Panc1 (cell line): ENCODE results near the gene GPR137. TPM values are rescaled to one million over a fixed set of nuclear protein-coding genes. Genes with fewer than 3 reads are reported as not detected.

Experiments
- ATAC-seq: fragments of 200-7000 bp; cut with Tn5 transposase; 2 replicates; pipeline ENCODE4 v1.9.1; 2020; ENCODE audit warnings: mild to moderate bottlenecking, moderate library complexity
- BruUV-seq: library from RNA; stranded (reverse); fragments of 400-500 nt; replicated peaks from 2 replicates; lab custom pipeline; 2021; lab: Mats Ljungman, UMichigan
- CTCF ChIA-PET: fragments of 300-600 bp; sonication (Branson Sonifier 250); formaldehyde crosslinking; loops from one replicate; lab custom pipeline; 2022; ENCODE audit warnings: antibody characterized with exemption; lab: Charles Lee
- POLR2A ChIA-PET: fragments of 300-600 bp; sonication (Branson Sonifier 250); formaldehyde crosslinking; loops from one replicate; lab custom pipeline; 2022; ENCODE audit warnings: antibody characterized with exemption; lab: Charles Lee
- DNase-seq: peaks from one replicate; pipeline ENCODE4 v3.0.0-alpha.2; 2010; ENCODE audit warnings: low read depth, low spot score
- H3K27ac ChIP-seq: 2 replicates; pipeline ENCODE4 v1.5.1; 2011; ENCODE audit warnings: mild to moderate bottlenecking, low read length, inconsistent platforms
- H3K27me3 ChIP-seq: fragments of 200-500 bp; sonication (Bioruptor generic); 2 replicates; pipeline ENCODE4 v1.6.0; 2014; ENCODE audit warnings: low read length, inconsistent platforms; ENCODE audit not compliant: control insufficient read depth, insufficient read depth
- H3K36me3 ChIP-seq: fragments of 200-500 bp; sonication (Bioruptor generic); 2 replicates; pipeline ENCODE4 v1.5.1; 2014; ENCODE audit warnings: inconsistent platforms, mild to moderate bottlenecking, low read length, moderate library complexity; ENCODE audit not compliant: control insufficient read depth, insufficient read depth
- H3K4me1 ChIP-seq: 2 replicates; pipeline ENCODE4 v1.5.1; 2011; ENCODE audit warnings: inconsistent platforms, mild to moderate bottlenecking, low read length, moderate library complexity; ENCODE audit not compliant: control insufficient read depth, insufficient read depth
- H3K4me3 ChIP-seq, 2 experiments: 2 replicates each; pipeline ENCODE4 v1.5.1; 2011 to 2012; ENCODE audit warnings: low read depth in 2 of 2, low read length in 2 of 2, mild to moderate bottlenecking in 2 of 2, inconsistent platforms in 1 of 2, moderate library complexity in 1 of 2
- H3K9me3 ChIP-seq: fragments of 200-500 bp; sonication (Bioruptor generic); 2 replicates; pipeline ENCODE4 v1.5.1; 2014; ENCODE audit warnings: low read depth, mild to moderate bottlenecking, inconsistent platforms, low read length, moderate library complexity; ENCODE audit not compliant: control insufficient read depth, insufficient read depth
- CTCF ChIP-seq: fragments of 450-650 bp; IDR thresholded peaks from 2 replicates; pipeline ENCODE4 v1.5.1; 2017; ENCODE audit warnings: mild to moderate bottlenecking
- POLR2AphosphoS5 ChIP-seq: IDR thresholded peaks from 2 replicates; pipeline ENCODE4 v1.6.1; 2012; ENCODE audit warnings: mild to moderate bottlenecking, low read depth, low read length, moderate library complexity
- SIN3A ChIP-seq: IDR thresholded peaks from 2 replicates; pipeline ENCODE4 v1.6.1; 2012; ENCODE audit warnings: low read depth, mild to moderate bottlenecking, low read length, moderate library complexity, borderline replicate concordance; ENCODE audit not compliant: insufficient read depth
- TCF7L2 ChIP-seq: IDR thresholded peaks from 2 replicates; pipeline ENCODE4 v1.6.1; 2011; ENCODE audit warnings: mild to moderate bottlenecking, low read depth, low read length, inconsistent platforms
- in situ Hi-C: cut with HindIII; loops from 2 replicates; pipeline ENCODE4 v1.10.0; 2016; ENCODE audit warnings: low sequenced_read_pairs, low pct_unique_long_range_greater_than_20kb
- intact Hi-C: fragments of 100-400 bp; cut with micrococcal nuclease; formaldehyde crosslinking; loops from one replicate; pipeline ENCODE4 v1.10.0; 2022; ENCODE audit not compliant: unreplicated experiment
- total RNA-seq: library from RNA; stranded (reverse); gene quantifications from one replicate; pipeline ENCODE4 v1.2.1, GENCODE V29; 2021; ENCODE audit not compliant: unreplicated experiment
- TF ChIP-seq, protein P1 (sequence below), 2 experiments: IDR thresholded peaks; 2 replicates each; pipeline ENCODE4 v1.6.1; 2011 to 2012; ENCODE audit warnings: low read depth in 2 of 2, control low read depth in 1 of 2, low read length in 1 of 2, mild to moderate bottlenecking in 1 of 2, moderate library complexity in 1 of 2; ENCODE audit not compliant: insufficient read depth in 1 of 2

GPR137 gene
- total RNA-seq, 1 experiment from 2014 or later = 183 TPM

DNA sequence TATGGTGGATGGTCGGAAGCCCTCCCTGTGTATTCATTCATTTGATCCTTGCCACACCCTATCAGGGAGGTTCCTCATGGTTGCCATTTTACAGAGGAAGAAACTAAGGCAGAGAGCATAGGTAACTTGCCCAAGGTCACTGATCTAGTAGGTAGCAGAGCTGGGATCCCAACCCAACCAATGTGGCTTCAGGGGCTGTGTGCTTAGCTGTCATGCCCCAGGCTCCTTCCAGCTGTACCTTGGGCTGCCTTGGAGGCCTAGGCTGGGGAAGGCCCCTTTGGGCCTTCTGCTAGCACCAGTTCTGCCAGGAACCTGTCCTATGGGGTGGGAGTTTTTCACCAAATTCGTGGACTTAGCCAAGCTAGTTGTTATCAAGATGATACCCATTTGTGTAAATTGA is 9.8 kb upstream of the GPR137 start:
- H3K4me1 ChIP-seq = no peaks in the 10 kb centered on the region
- no peak for DNase-seq
- TF ChIP-seq, protein P1, sequence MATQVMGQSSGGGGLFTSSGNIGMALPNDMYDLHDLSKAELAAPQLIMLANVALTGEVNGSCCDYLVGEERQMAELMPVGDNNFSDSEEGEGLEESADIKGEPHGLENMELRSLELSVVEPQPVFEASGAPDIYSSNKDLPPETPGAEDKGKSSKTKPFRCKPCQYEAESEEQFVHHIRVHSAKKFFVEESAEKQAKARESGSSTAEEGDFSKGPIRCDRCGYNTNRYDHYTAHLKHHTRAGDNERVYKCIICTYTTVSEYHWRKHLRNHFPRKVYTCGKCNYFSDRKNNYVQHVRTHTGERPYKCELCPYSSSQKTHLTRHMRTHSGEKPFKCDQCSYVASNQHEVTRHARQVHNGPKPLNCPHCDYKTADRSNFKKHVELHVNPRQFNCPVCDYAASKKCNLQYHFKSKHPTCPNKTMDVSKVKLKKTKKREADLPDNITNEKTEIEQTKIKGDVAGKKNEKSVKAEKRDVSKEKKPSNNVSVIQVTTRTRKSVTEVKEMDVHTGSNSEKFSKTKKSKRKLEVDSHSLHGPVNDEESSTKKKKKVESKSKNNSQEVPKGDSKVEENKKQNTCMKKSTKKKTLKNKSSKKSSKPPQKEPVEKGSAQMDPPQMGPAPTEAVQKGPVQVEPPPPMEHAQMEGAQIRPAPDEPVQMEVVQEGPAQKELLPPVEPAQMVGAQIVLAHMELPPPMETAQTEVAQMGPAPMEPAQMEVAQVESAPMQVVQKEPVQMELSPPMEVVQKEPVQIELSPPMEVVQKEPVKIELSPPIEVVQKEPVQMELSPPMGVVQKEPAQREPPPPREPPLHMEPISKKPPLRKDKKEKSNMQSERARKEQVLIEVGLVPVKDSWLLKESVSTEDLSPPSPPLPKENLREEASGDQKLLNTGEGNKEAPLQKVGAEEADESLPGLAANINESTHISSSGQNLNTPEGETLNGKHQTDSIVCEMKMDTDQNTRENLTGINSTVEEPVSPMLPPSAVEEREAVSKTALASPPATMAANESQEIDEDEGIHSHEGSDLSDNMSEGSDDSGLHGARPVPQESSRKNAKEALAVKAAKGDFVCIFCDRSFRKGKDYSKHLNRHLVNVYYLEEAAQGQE (IDR thresholded peaks at IDR 0.05; ENCODE audit: insufficient read depth in 1 of 2, low read depth in 2 of 2, low read length in 1 of 2) = no peak
- no peak for TF ChIP-seq TCF7L2
- no peak for TF ChIP-seq SIN3A
- no peak for TF ChIP-seq POLR2AphosphoS5
- no peaks in the 10 kb centered on the region for H3K36me3 ChIP-seq
- intact Hi-C loops = no loop called here
- no peaks in the 10 kb centered on the region for H3K9me3 ChIP-seq
- ATAC-seq = no peak
- in situ Hi-C loops = no loop called here
- H3K27ac ChIP-seq = no peak overlapping the region
- BruUV-seq = no TSS peak
- no peak overlapping the region for H3K4me3 ChIP-seq
- ChIA-PET CTCF (no interaction called here), POLR2A (interaction anchor here (1.0 kb wide), 1 partner anchor 9 kb away, joined by 3 read pairs; the partner anchor contains the start of gene BAD)
- H3K27me3 ChIP-seq = no peaks in the 10 kb centered on the region

DNA sequence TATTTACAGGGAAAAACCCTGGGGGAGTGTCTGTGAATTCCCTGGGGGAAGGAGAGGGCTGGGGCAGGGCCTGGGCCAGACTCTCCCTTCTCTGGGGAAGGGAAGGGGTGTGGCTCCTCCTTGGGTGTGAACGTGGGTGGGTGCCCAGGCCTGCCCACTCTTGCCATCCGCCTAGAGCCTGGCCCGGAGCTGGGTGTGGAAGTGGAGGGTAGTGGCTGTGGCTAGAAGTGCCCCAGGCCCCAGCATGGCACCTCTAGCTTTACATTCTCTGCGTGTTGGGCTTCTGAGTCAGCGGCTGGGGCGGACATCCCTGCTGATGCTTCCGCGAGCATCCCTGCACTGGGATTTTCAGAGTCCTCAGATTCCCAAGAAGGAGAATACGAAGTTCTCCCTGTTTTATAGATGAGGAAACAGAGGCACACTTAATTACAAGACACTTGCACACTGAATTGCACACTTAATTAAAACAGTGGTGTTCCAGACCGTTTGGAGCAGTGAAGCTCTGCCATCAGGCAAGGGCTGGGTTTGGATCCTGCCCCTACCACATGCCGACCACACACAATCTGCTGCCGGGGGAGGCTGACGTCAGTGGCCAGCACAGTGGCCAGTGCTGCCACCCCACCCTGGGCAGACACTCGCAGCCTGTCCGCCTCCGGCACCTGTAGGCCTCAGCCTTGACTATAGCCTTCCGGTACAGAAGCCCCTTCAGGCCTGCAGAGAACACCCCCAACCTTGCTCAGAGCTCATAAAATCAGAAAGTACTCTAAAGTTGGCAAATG is 8.8 kb upstream of the GPR137 start:
- H3K9me3 ChIP-seq = no peaks in the 10 kb centered on the region
- H3K27ac ChIP-seq = no peak overlapping the region
- no peak overlapping the region for H3K4me3 ChIP-seq
- TF ChIP-seq CTCF (no peak), SIN3A (no peak), POLR2AphosphoS5 (no peak), TCF7L2 (no peak)
- TF ChIP-seq, protein P1 (IDR thresholded peaks at IDR 0.05; ENCODE audit: insufficient read depth in 1 of 2, low read depth in 2 of 2, low read length in 1 of 2) = no peak
- no peaks in the 10 kb centered on the region for H3K36me3 ChIP-seq
- DNase-seq (no peak), ATAC-seq (peak; percentile 16; the same call in 1 of the 2 replicates)
- intact Hi-C loops = no loop called here
- H3K4me1 ChIP-seq = no peaks in the 10 kb centered on the region
- CTCF ChIA-PET = no interaction called here
- no TSS peak for BruUV-seq
- in situ Hi-C loops = no loop called here
- H3K27me3 ChIP-seq = no peaks in the 10 kb centered on the region
- POLR2A ChIA-PET = interaction anchor here (0.5 to 0.6 kb wide), 2 partner anchors 13 to 21 kb away, joined by 3 to 8 read pairs; no protein-coding TSS in a partner anchor
